ENCODE measurements around the gene POLR3A.

- TF ChIP-seq ZBTB7A (CRISPR knock-in tag; IDR thresholded peaks at IDR 0.05): no peak
- TF ChIP-seq POLR2AphosphoS5 (IDR thresholded peaks at IDR 0.05; ENCODE audit: low read depth, low read length): no peak; the same call in none of the 2 replicates
- TF ChIP-seq FOXJ3 (CRISPR knock-in tag; IDR thresholded peaks at IDR 0.05; ENCODE audit: borderline replicate concordance): no peak
- TF ChIP-seq ZNF574 (CRISPR knock-in tag; IDR thresholded peaks at IDR 0.05): no peak
Observed at GRCh38 chr10:78041170-78042057, 12.1 kb upstream of the POLR3A start.
